Bronchial epithelial cell (primary cell): ENCODE measurements around the gene PIBF1. TPM values are rescaled to one million over a fixed set of nuclear protein-coding genes. Genes with fewer than 3 reads are reported as not detected.

Experiments used
- DNase-seq: peaks from one replicate; pipeline ENCODE4 v3.0.0-alpha.2; 2010; ENCODE audit warnings: low read depth
- FAIRE-seq: peaks from 2 replicates; lab custom pipeline; 2011; peaks lifted over from hg19 to GRCh38; lab: Jason Lieb, UNC
- H3K27me3 ChIP-seq: 2 replicates; pipeline ENCODE4 v1.5.1; 2011; ENCODE audit warnings: low read length; ENCODE audit not compliant: control insufficient read depth, insufficient read depth
- H3K36me3 ChIP-seq: 2 replicates; pipeline ENCODE4 v1.5.1; 2011; ENCODE audit warnings: low read length; ENCODE audit not compliant: control insufficient read depth, insufficient read depth
- H3K4me3 ChIP-seq: 2 replicates; pipeline ENCODE4 v1.5.1; 2011; ENCODE audit warnings: mild to moderate bottlenecking, low read depth, low read length, control low read depth
- CTCF ChIP-seq: IDR thresholded peaks from 2 replicates; pipeline ENCODE4 v1.5.1; 2011; ENCODE audit warnings: mild to moderate bottlenecking, moderate library complexity, low read length, control low read depth, inconsistent platforms; ENCODE audit not compliant: insufficient read depth, severe bottlenecking
- total RNA-seq: library from RNA; depleted of rRNA; stranded (reverse); fragments of >200 nt; gene quantifications from 2 replicates; pipeline ENCODE4 v1.2.1, GENCODE V29; 2014

The PIBF1 gene
- total RNA-seq, 1 donor from 2014 or later = 16.8 TPM

GRCh38 chr13:73058736-73059459, 277.0 kb downstream of the PIBF1 start, which contains the start of gene KLF5:
KLF5 (plus strand) TSS chr13:73059005; CDS start chr13:73059328, 323 bp downstream.
- no peak for TF ChIP-seq CTCF
- H3K4me3 ChIP-seq = peak within 1 kb of the TSS; percentile 97
- DNase-seq = peak; percentile 94
- H3K27me3 ChIP-seq = no peaks in the 10 kb centered on the region
- peaks cover 9% of the 10 kb centered on the region for H3K36me3 ChIP-seq
- no peak for FAIRE-seq

GRCh38 chr13:73059460-73060250, 277.7 kb downstream of the PIBF1 start:
- Histone ChIP-seq H3K27me3 (no peaks in the 10 kb centered on the region), H3K36me3 (peaks cover 9% of the 10 kb centered on the region), H3K4me3 (peak overlapping the region; percentile 97)
- no peak for DNase-seq
- TF ChIP-seq CTCF = peak; percentile 17
- FAIRE-seq = no peak

GRCh38 chr13:73060251-73061160, 278.6 kb downstream of the PIBF1 start:
- FAIRE-seq (no peak), DNase-seq (peak; percentile 77)
- Histone ChIP-seq H3K4me3 (peak overlapping the region; percentile 97), H3K36me3 (peaks cover 13% of the 10 kb centered on the region), H3K27me3 (no peaks in the 10 kb centered on the region)
- no peak for TF ChIP-seq CTCF

GRCh38 chr13:73061473-73061872, 279.5 kb downstream of the PIBF1 start:
- DNase-seq = peak; percentile 62
- FAIRE-seq = no peak
- Histone ChIP-seq H3K4me3 (peak overlapping the region; percentile 97), H3K27me3 (no peaks in the 10 kb centered on the region), H3K36me3 (peaks cover 13% of the 10 kb centered on the region)
- no peak for TF ChIP-seq CTCF

- FAIRE-seq = peak; percentile 95
These were observed 279.9 kb downstream of the PIBF1 start for GRCh38 chr13:73061876-73062275.

More at GRCh38 chr13:73061876-73062275, 279.9 kb downstream of the PIBF1 start:
- no peak for TF ChIP-seq CTCF
- H3K36me3 ChIP-seq = peaks cover 13% of the 10 kb centered on the region
- DNase-seq = peak; percentile 85
- peak overlapping the region; percentile 97 for H3K4me3 ChIP-seq
- no peaks in the 10 kb centered on the region for H3K27me3 ChIP-seq
